Esophagus muscularis mucosa (tissue), 4 donors: ENCODE data around the gene OGFR.

Experiments used
- EP300 ChIP-seq: sonication (generic); formaldehyde crosslinking; IDR thresholded peaks from one replicate; pipeline ENCODE4 v1.6.1; 2017; ENCODE audit warnings: antibody characterized with exemption
- POLR2A ChIP-seq: fragments of 450-650 bp; IDR thresholded peaks from one replicate; pipeline ENCODE4 v1.6.1; 2017; ENCODE audit warnings: antibody characterized with exemption, moderate library complexity, mild to moderate bottlenecking, low read depth
- POLR2AphosphoS5 ChIP-seq, 2 donors: sonication (generic); formaldehyde crosslinking; IDR thresholded peaks; one replicate each; pipeline ENCODE4 v1.6.1; 2017; ENCODE audit warnings: antibody characterized with exemption in 2 of 2
- TF ChIP-seq, protein P1 (sequence below), 3 experiments: fragments of 200-600 bp in 2 of 3; fragments of 450-650 bp in 1 of 3; sonication (generic) in 2 of 3; IDR thresholded peaks; one replicate each; pipeline ENCODE4 v1.5.1; 2017 to 2019; ENCODE audit warnings: antibody characterized with exemption in 3 of 3, mild to moderate bottlenecking in 2 of 3, moderate library complexity in 1 of 3

DNA sequence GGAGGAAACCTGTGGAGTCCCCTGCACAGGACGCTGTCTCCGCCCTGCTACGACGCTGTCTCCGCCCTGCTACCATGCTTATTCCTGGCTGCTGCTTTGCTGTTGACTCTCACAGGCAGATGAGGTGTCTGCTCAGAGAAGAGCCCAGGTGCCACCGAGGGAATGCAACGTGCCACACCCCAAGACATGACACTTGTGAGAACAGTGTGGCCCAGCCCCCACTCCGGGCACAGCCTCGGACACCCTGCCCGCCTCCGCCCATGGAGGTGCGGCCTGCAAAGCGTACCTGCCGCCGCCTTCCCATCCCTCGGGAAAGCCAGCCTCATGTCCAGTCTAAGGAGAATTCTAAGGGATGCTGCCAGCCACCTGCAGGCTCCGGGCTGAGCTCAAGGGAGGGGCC, 23.9 kb upstream of the OGFR start:
- TF ChIP-seq, protein P1, sequence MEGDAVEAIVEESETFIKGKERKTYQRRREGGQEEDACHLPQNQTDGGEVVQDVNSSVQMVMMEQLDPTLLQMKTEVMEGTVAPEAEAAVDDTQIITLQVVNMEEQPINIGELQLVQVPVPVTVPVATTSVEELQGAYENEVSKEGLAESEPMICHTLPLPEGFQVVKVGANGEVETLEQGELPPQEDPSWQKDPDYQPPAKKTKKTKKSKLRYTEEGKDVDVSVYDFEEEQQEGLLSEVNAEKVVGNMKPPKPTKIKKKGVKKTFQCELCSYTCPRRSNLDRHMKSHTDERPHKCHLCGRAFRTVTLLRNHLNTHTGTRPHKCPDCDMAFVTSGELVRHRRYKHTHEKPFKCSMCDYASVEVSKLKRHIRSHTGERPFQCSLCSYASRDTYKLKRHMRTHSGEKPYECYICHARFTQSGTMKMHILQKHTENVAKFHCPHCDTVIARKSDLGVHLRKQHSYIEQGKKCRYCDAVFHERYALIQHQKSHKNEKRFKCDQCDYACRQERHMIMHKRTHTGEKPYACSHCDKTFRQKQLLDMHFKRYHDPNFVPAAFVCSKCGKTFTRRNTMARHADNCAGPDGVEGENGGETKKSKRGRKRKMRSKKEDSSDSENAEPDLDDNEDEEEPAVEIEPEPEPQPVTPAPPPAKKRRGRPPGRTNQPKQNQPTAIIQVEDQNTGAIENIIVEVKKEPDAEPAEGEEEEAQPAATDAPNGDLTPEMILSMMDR (IDR thresholded peaks at IDR 0.05): no peak
- TF ChIP-seq POLR2A: no peak
- TF ChIP-seq EP300: no peak
- no peak for TF ChIP-seq POLR2AphosphoS5 (IDR thresholded peaks at IDR 0.05)
